Stimulated activated CD8-positive, alpha-beta memory T cell treated with anti-CD3 and anti-CD28 coated beads, Interleukin-12 subunit alpha, Interleukin-12 subunit beta, amount 100 ng/mL, for 24 hours (primary cell): ENCODE results near the gene CSPG4.
"Not testable (repeated sequence)": the region's sequence is repeated elsewhere in the genome, so short reads cannot be mapped to it uniquely, and the experiment has no call there.

Experiments
- DNase-seq: peaks from one replicate; pipeline ENCODE4 v3.0.0-alpha.2; 2020; ENCODE audit errors: extremely low read depth

The CSPG4 gene

GRCh38 chr15:75725006-75725718, 12.5 kb upstream of the CSPG4 start:
- no peak for DNase-seq

GRCh38 chr15:75723847-75724660, 11.4 kb upstream of the CSPG4 start:
- no peak for DNase-seq

- no peak for DNase-seq
Observed at GRCh38 chr15:75723171-75723846, 10.7 kb upstream of the CSPG4 start.

GRCh38 chr15:75721923-75722870, 9.5 kb upstream of the CSPG4 start:
- DNase-seq, result no peak

GRCh38 chr15:75721480-75721922, 8.9 kb upstream of the CSPG4 start:
- DNase-seq, result no peak

GRCh38 chr15:75720787-75721479, 8.3 kb upstream of the CSPG4 start:
- peak; percentile 21 for DNase-seq

GRCh38 chr15:75720297-75720696, 7.6 kb upstream of the CSPG4 start:
- DNase-seq, result no peak

GRCh38 chr15:75718328-75718727, 5.7 kb upstream of the CSPG4 start:
- DNase-seq, result no peak

GRCh38 chr15:75717001-75717400, 4.4 kb upstream of the CSPG4 start:
- DNase-seq, result not testable (repeated sequence)

- DNase-seq, result not testable (repeated sequence)
Observed at GRCh38 chr15:75716249-75716950, 3.8 kb upstream of the CSPG4 start.

- DNase-seq, result not testable (repeated sequence)
Observed at GRCh38 chr15:75715312-75715832, 2.7 kb upstream of the CSPG4 start.

- DNase-seq, result no peak
Observed at GRCh38 chr15:75714195-75714594, 1.5 kb upstream of the CSPG4 start.

GRCh38 chr15:75713338-75713895, 769 bp upstream of the CSPG4 start:
- no peak for DNase-seq

GRCh38 chr15:75711495-75711894, 1.2 kb downstream of the CSPG4 start:
- not testable (repeated sequence) for DNase-seq

- not testable (repeated sequence) for DNase-seq
Observed at GRCh38 chr15:75710874-75711273, 1.8 kb downstream of the CSPG4 start.

- not testable (repeated sequence) for DNase-seq
Observed at GRCh38 chr15:75709458-75709857, 3.2 kb downstream of the CSPG4 start.

- no peak for DNase-seq
Observed at GRCh38 chr15:75706682-75706954, 6.0 kb downstream of the CSPG4 start.

GRCh38 chr15:75705854-75706681, 6.6 kb downstream of the CSPG4 start:
- no peak for DNase-seq

GRCh38 chr15:75705375-75705774, 7.3 kb downstream of the CSPG4 start:
- not testable (repeated sequence) for DNase-seq
